GM18909 (cell line): ENCODE measurements around the gene CPTP.

ENCODE experiments used
- ATAC-seq: cut with Tn5 transposase; IDR thresholded peaks from one replicate; pipeline ENCODE4 v1.9.1; 2021; ENCODE audit warnings: mild to moderate bottlenecking; ENCODE audit not compliant: unreplicated experiment, poor library complexity

Gene CPTP

DNA sequence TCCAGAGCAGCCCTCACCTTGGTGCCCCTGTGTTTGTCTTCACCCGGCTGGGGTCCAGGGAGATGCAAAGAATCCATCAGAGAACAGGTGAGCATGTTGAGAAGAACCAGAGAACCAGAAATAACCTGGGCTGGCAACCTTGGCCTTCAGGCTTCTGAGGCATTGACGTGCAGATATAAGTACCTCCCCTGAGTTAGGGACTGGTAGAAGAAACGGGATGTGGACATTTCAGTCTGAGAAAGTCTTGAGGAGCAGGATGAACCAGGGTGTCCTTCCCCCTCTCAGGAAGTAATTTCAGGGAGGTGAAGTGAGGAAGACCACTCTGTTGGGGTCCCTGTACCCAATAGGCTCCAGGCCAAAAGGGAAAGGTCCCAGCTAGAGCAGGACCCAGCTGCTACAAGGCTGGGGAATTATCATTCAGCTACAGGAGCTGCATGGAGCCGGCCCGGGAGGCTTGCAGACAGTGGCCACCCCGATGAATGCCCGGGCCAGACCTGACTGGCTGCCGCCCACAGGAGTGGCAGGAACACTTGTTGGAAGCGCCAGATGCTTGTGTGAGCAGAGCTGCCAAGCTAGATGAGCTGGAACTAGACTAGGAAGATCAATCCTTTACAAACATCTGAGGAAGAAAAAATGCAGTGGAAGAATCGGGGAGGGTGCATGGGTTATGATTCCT, 52.1 kb downstream of the CPTP start:
- no peak for ATAC-seq

DNA sequence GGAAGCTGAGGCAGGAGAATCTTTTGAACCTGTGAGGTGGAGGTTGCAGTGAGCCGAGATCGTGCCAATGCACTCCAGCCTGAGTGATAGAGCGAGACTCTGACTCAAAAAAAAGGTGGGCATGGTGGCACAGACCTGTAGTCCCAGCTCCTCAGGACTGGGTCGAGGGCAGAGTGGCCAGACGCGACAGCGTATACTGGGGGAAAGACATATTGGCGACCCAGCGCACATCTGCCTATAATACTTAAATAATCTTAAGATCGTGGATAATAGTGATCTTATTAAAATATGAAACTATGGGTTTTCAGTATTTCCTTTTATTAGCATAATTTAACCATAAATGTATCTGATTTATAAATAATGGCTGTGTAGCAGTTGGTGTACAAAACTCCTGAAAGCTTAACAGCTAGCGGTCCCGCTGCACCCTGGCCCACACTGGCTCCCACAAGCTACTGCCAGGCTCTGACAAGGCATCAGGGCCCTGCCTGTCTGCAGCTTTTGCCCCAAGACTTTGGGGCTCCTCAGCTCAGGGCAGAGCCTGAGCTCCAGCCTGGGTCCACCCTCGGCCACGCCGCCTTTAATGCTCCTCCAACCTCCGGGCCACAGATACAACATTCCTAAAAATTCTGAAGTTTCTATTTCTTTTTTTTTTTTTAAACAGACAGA, 53.1 kb downstream of the CPTP start:
- no peak for ATAC-seq
